Epithelial cell of esophagus (primary cell): ENCODE data around the gene OLIG1.
A peak's percentile ranks its signal among the peaks of the same experiment; 100 is the strongest.

ENCODE experiments used
- DNase-seq: peaks from one replicate; pipeline ENCODE4 v3.0.0; 2010; ENCODE audit warnings: low read depth
- H3K4me3 ChIP-seq: 2 replicates; pipeline ENCODE4 v1.5.1; 2011; ENCODE audit warnings: mild to moderate bottlenecking, low read length, control low read depth
- CTCF ChIP-seq: IDR thresholded peaks from 2 replicates; pipeline ENCODE4 v1.5.1; 2011; ENCODE audit warnings: low read depth, mild to moderate bottlenecking, low read length, control low read depth, inconsistent platforms; ENCODE audit not compliant: insufficient read depth; ENCODE audit errors: missing control alignments

Gene OLIG1

GRCh38 chr21:33051925-33052324 is 18.0 kb upstream of the OLIG1 start:
- no peak for TF ChIP-seq CTCF
- no peak for DNase-seq

GRCh38 chr21:33053951-33054350 is 16.0 kb upstream of the OLIG1 start:
- H3K4me3 ChIP-seq = no peak overlapping the region
- no peak for TF ChIP-seq CTCF
- DNase-seq = no peak

More at GRCh38 chr21:33051925-33052324, 18.0 kb upstream of the OLIG1 start:
- no peak overlapping the region for H3K4me3 ChIP-seq

GRCh38 chr21:33055991-33056390 is 13.9 kb upstream of the OLIG1 start:
- no peak for DNase-seq
- no peak for TF ChIP-seq CTCF
- no peak overlapping the region for H3K4me3 ChIP-seq

- no peak for DNase-seq
- no peak for TF ChIP-seq CTCF
- H3K4me3 ChIP-seq = no peak overlapping the region
Measured at GRCh38 chr21:33057385-33057940, 12.5 kb upstream of the OLIG1 start.

- TF ChIP-seq CTCF = no peak
- no peak overlapping the region for H3K4me3 ChIP-seq
Measured at GRCh38 chr21:33058527-33058926, 11.4 kb upstream of the OLIG1 start.

GRCh38 chr21:33058957-33059356 is 11.0 kb upstream of the OLIG1 start:
- DNase-seq = no peak
- no peak overlapping the region for H3K4me3 ChIP-seq
- TF ChIP-seq CTCF = no peak

More at GRCh38 chr21:33058527-33058926, 11.4 kb upstream of the OLIG1 start:
- DNase-seq = no peak

- DNase-seq = peak; percentile 54
- no peak for TF ChIP-seq CTCF
- no peak overlapping the region for H3K4me3 ChIP-seq
Measured at GRCh38 chr21:33059380-33059841, 10.5 kb upstream of the OLIG1 start.
